Measurements from ENCODE around the gene RTF2.

Gene RTF2

GRCh38 chr20:56437196-56437960, 31.0 kb upstream of the RTF2 start:
- POLR2A ChIA-PET = no interaction called here
- Histone ChIP-seq H3K9me3 (ENCODE audit: control extremely low read depth in 1 of 5, control insufficient read depth in 4 of 5, insufficient read depth in 2 of 5, low read depth in 1 of 5, low read length in 4 of 5) (no peaks in the 10 kb centered on the region), H3K4me3 (ENCODE audit: control insufficient read depth in 1 of 7, extremely low read depth in 1 of 7, insufficient read depth in 4 of 7, low read depth in 2 of 7, low read length in 6 of 7) (no peak overlapping the region), H3K36me3 (ENCODE audit: control insufficient read depth in 4 of 4, insufficient read depth in 4 of 4, low read length in 3 of 4) (peaks cover 0 to 21% (median 0%) of the 10 kb centered on the region in 4 experiments), H3K27ac (ENCODE audit: insufficient read depth in 1 of 2, low read depth in 1 of 2, low read length in 2 of 2, poor library complexity in 1 of 2, severe bottlenecking in 2 of 2) (no peak overlapping the region), H3K4me1 (ENCODE audit: control extremely low read depth in 1 of 4, control insufficient read depth in 4 of 4, insufficient read depth in 4 of 4, low read length in 3 of 4) (peaks cover 19 to 41% (median 28%) of the 10 kb centered on the region in 4 experiments), H3K27me3 (replicated peaks in 2 of 5; ENCODE audit: control insufficient read depth in 4 of 5, insufficient read depth in 5 of 5, low read length in 4 of 5) (no peaks in the 10 kb centered on the region)
- WGBS (ENCODE audit: insufficient coverage) = 97% methylated on average over 7 of the region's 20 CpGs
- DNase-seq = no peak
- CTCF ChIA-PET = interaction anchor here (0.9 to 1.6 kb wide), 2 partner anchors 20 to 53 kb away, joined by 3 read pairs; no protein-coding TSS in a partner anchor

- DNase-seq = no peak
- peaks cover 0 to 15% (median 0%) of the 10 kb centered on the region in 4 experiments for H3K36me3 ChIP-seq (ENCODE audit: control insufficient read depth in 4 of 4, insufficient read depth in 4 of 4, low read length in 3 of 4)
- no peak overlapping the region for H3K4me3 ChIP-seq (ENCODE audit: control insufficient read depth in 1 of 7, extremely low read depth in 1 of 7, insufficient read depth in 4 of 7, low read depth in 2 of 7, low read length in 6 of 7)
- ChIA-PET CTCF (interaction anchor here (0.7 to 1.6 kb wide), 3 partner anchors 20 to 52 kb away, joined by 3 read pairs; no protein-coding TSS in a partner anchor), POLR2A (no interaction called here)
- peaks cover 24 to 47% (median 34%) of the 10 kb centered on the region in 4 experiments for H3K4me1 ChIP-seq (ENCODE audit: control extremely low read depth in 1 of 4, control insufficient read depth in 4 of 4, insufficient read depth in 4 of 4, low read length in 3 of 4)
- H3K27ac ChIP-seq (ENCODE audit: insufficient read depth in 1 of 2, low read depth in 1 of 2, low read length in 2 of 2, poor library complexity in 1 of 2, severe bottlenecking in 2 of 2) = no peak overlapping the region
- H3K27me3 ChIP-seq (replicated peaks in 2 of 5; ENCODE audit: control insufficient read depth in 4 of 5, insufficient read depth in 5 of 5, low read length in 4 of 5) = no peaks in the 10 kb centered on the region
- WGBS (ENCODE audit: insufficient coverage) = 100% methylated on average over 4 of the region's 4 CpGs
- H3K9me3 ChIP-seq (ENCODE audit: control extremely low read depth in 1 of 5, control insufficient read depth in 4 of 5, insufficient read depth in 2 of 5, low read depth in 1 of 5, low read length in 4 of 5) = no peaks in the 10 kb centered on the region
These were observed 30.1 kb upstream of the RTF2 start for GRCh38 chr20:56438284-56438683.

- Histone ChIP-seq H3K27me3 (replicated peaks in 2 of 5; ENCODE audit: control insufficient read depth in 4 of 5, insufficient read depth in 5 of 5, low read length in 4 of 5) (no peaks in the 10 kb centered on the region), H3K27ac (ENCODE audit: insufficient read depth in 1 of 2, low read depth in 1 of 2, low read length in 2 of 2, poor library complexity in 1 of 2, severe bottlenecking in 2 of 2) (no peak overlapping the region), H3K9me3 (ENCODE audit: control extremely low read depth in 1 of 5, control insufficient read depth in 4 of 5, insufficient read depth in 2 of 5, low read depth in 1 of 5, low read length in 4 of 5) (no peaks in the 10 kb centered on the region), H3K4me1 (ENCODE audit: control extremely low read depth in 1 of 4, control insufficient read depth in 4 of 4, insufficient read depth in 4 of 4, low read length in 3 of 4) (peaks cover 24 to 47% (median 34%) of the 10 kb centered on the region in 4 experiments), H3K36me3 (ENCODE audit: control insufficient read depth in 4 of 4, insufficient read depth in 4 of 4, low read length in 3 of 4) (peaks cover 0 to 19% (median 0%) of the 10 kb centered on the region in 4 experiments), H3K4me3 (ENCODE audit: control insufficient read depth in 1 of 7, extremely low read depth in 1 of 7, insufficient read depth in 4 of 7, low read depth in 2 of 7, low read length in 6 of 7) (peak overlapping the region in 3 of 7 experiments; percentile 2 to 18 (median 11))
- DNase-seq = peak in 2 of 3 donors; percentile 70 to 79
- 34% methylated on average over 4 of the region's 5 CpGs for WGBS (ENCODE audit: insufficient coverage)
- ChIA-PET CTCF (interaction anchor here (0.9 to 1.1 kb wide), 2 partner anchors 33 to 39 kb away, joined by 3 read pairs; no protein-coding TSS in a partner anchor), POLR2A (no interaction called here)
These were observed 28.6 kb upstream of the RTF2 start for GRCh38 chr20:56439771-56440291.

GRCh38 chr20:56440346-56441007, 27.9 kb upstream of the RTF2 start:
- Histone ChIP-seq H3K9me3 (ENCODE audit: control extremely low read depth in 1 of 5, control insufficient read depth in 4 of 5, insufficient read depth in 2 of 5, low read depth in 1 of 5, low read length in 4 of 5) (no peaks in the 10 kb centered on the region), H3K27me3 (replicated peaks in 2 of 5; ENCODE audit: control insufficient read depth in 4 of 5, insufficient read depth in 5 of 5, low read length in 4 of 5) (no peaks in the 10 kb centered on the region), H3K27ac (ENCODE audit: insufficient read depth in 1 of 2, low read depth in 1 of 2, low read length in 2 of 2, poor library complexity in 1 of 2, severe bottlenecking in 2 of 2) (no peak overlapping the region), H3K4me1 (ENCODE audit: control extremely low read depth in 1 of 4, control insufficient read depth in 4 of 4, insufficient read depth in 4 of 4, low read length in 3 of 4) (peaks cover 24 to 47% (median 34%) of the 10 kb centered on the region in 4 experiments), H3K36me3 (ENCODE audit: control insufficient read depth in 4 of 4, insufficient read depth in 4 of 4, low read length in 3 of 4) (peaks cover 0 to 19% (median 0%) of the 10 kb centered on the region in 4 experiments), H3K4me3 (ENCODE audit: control insufficient read depth in 1 of 7, extremely low read depth in 1 of 7, insufficient read depth in 4 of 7, low read depth in 2 of 7, low read length in 6 of 7) (peak overlapping the region in 2 of 7 experiments; percentile 0 to 2)
- WGBS (ENCODE audit: insufficient coverage) = 13% methylated on average over 3 of the region's 4 CpGs
- POLR2A ChIA-PET = no interaction called here
- CTCF ChIA-PET = interaction anchor here (0.9 to 1.1 kb wide), 2 partner anchors 34 to 38 kb away, joined by 3 read pairs; no protein-coding TSS in a partner anchor
- peak in 2 of 3 donors; percentile 86 to 87 for DNase-seq

GRCh38 chr20:56442389-56443365, 25.8 kb upstream of the RTF2 start:
- POLR2A ChIA-PET = interaction anchor here (0.9 kb wide), 1 partner anchor 16 kb away, joined by 3 read pairs; no protein-coding TSS in a partner anchor
- no peak overlapping the region for H3K27ac ChIP-seq (ENCODE audit: insufficient read depth in 1 of 2, low read depth in 1 of 2, low read length in 2 of 2, poor library complexity in 1 of 2, severe bottlenecking in 2 of 2)
- DNase-seq = peak in 2 of 3 donors; percentile 68 to 72
- peaks cover 0 to 15% (median 0%) of the 10 kb centered on the region in 4 experiments for H3K36me3 ChIP-seq (ENCODE audit: control insufficient read depth in 4 of 4, insufficient read depth in 4 of 4, low read length in 3 of 4)
- CTCF ChIA-PET = interaction anchor here (1.0 to 2.0 kb wide), 9 partner anchors 10 to 66 kb away, joined by 3 to 6 read pairs (median 3); partner anchors contain the start of gene CASS4
- H3K9me3 ChIP-seq (ENCODE audit: control extremely low read depth in 1 of 5, control insufficient read depth in 4 of 5, insufficient read depth in 2 of 5, low read depth in 1 of 5, low read length in 4 of 5) = no peaks in the 10 kb centered on the region
- WGBS (ENCODE audit: insufficient coverage) = 77% methylated on average over 10 of the region's 17 CpGs
- H3K4me3 ChIP-seq (ENCODE audit: control insufficient read depth in 1 of 7, extremely low read depth in 1 of 7, insufficient read depth in 4 of 7, low read depth in 2 of 7, low read length in 6 of 7) = peak overlapping the region in 1 of 7 experiments; percentile 7
- H3K4me1 ChIP-seq (ENCODE audit: control extremely low read depth in 1 of 4, control insufficient read depth in 4 of 4, insufficient read depth in 4 of 4, low read length in 3 of 4) = peaks cover 24 to 47% (median 34%) of the 10 kb centered on the region in 4 experiments
- no peaks in the 10 kb centered on the region for H3K27me3 ChIP-seq (replicated peaks in 2 of 5; ENCODE audit: control insufficient read depth in 4 of 5, insufficient read depth in 5 of 5, low read length in 4 of 5)
